ENCODE results near the gene OXLD1. TPM values are rescaled to one million over a fixed set of nuclear protein-coding genes. Genes with fewer than 3 reads are reported as not detected.
A peak's percentile ranks its signal among the peaks of the same experiment; 100 is the strongest.

OXLD1 gene
- total RNA-seq (2014; rRNA removed; shearing (Covaris generic)): 42.0 and 58.8 TPM in 2 replicates

DNA sequence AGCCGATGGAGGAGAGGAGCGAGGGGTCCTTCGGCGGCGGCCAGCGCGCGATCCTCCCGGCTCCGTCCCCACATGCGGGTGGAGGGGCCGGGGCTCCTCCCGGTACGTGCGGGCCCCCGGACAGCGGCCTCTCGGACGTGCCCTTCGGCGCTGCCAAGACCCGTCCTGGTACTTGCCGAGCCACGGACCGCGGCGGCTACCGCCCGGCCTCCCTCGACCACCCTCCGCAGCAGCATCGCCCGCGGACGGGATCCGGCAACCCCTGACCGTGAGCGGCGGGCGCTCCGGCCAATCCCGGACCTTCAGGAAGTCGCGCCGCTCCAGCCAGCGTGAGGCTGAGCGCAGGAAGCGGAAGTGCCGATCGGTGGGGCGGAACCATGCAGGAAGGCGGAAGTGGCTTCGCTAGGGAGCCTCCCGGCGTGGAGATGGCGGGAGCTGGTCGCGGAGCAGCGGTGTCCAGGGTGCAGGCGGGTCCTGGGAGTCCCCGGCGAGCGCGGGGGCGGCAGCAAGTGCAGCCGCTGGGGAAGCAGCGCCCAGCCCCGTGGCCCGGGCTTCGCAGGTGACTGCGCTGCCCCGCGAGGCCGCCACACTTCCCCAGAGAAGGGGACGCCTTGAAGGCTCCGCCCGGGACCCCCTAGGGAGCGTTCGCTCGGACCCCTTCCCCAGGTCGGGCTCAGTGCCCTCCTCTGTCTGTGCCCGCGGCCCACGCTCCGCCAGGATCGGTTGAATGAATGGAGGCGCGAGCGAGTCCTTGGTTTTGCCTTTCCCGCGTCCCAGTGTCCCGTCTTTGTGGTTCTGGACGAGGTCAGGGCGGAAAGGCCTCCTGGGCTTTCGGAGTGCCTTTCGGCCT is at the start of gene OXLD1, which contains the start of gene CCDC137:
Gene OXLD1, minus strand, starts transcription at position 264 of the 850 bp plus-strand sequence. Its CDS starts 28 bp downstream, at position 236.
Gene CCDC137, plus strand, starts transcription at position 396 of the 850 bp plus-strand sequence. Its CDS starts 30 bp downstream, at position 426.
- DNase-seq (ENCODE audit: low spot score): peak; percentile 91

DNA sequence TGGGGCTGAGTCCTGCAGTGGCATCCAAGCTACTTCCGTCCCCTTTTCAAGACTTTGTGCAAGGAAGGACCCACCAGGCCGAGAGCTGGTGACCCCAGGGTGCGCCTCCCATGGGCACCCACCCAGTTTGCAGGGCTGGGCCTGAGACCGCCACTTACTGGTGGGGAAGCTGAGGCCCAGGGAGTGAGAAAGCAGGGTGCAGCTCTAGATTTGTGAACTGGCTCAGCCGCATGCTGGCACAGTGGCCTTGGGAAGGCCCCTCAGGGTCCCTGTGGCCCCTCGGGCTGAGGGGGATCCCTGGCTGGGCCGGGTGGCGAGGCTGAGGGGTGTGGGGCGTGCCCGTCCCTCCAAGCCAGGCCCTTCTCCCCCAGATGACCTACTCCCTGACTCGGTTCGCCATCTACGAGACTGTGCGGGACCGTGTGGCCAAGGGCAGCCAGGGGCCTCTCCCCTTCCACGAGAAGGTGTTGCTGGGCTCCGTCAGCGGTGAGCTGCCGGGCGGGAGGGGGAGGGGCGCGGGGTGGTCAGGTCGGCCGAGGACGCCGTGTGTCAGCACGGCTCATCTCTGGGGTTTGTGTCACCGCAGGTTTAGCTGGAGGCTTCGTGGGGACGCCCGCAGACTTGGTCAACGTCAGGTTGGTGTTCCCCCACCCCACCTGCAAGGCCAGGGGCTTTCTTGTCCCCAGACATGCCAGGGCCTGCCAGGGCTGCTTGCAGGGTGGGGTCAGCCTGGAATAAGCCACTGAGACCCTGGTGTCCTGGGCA is 48.9 kb upstream of the OXLD1 start:
- no peak for DNase-seq (ENCODE audit: low spot score)

- no peak for DNase-seq (ENCODE audit: low spot score)
These were observed 48.2 kb upstream of the OXLD1 start for GRCh38 chr17:81714412-81715106.

DNA sequence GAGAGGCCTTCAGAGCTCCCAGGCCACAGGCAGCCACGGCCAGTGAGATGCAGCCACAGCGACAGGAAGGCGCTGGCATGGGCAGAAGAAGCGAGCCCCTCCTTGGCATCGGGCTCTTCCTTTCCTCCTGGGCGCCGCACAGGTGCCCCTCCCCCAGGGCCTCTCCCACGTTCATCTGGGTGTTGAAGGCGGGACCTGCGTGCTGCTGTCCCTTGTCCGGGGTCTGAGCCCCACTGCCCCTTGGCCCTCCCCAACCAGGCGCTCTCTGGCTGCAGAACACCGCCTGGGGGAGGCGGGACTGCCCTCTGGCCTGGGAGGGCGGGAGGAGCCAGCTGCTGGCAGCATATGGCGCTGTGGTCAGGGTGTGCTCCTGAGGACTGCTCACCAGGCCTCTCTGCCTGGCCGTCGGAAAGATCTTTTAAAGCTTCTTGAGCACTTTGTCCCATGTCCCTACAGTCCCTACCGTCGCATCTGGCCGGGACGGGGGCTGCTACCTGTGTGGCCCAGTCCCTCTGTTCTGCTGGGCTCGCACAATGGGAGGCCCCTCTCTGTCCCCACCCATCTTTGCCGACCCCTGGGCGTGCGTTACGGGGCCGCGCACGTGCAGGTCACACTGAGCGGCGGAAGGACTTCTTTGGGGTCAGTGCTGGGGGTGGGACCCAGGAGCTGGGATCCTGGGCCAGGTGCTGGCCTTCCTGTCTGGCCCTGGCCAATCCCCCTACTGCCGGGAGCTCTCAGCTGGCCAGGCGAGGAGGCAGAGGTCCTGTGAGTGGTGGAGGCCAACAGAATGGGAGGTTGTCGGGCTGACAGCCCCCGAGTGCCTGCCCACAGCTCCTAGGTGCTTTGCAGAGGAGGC is 47.4 kb upstream of the OXLD1 start:
- no peak for DNase-seq (ENCODE audit: low spot score)

- no peak for DNase-seq (ENCODE audit: low spot score)
These were observed 46.7 kb upstream of the OXLD1 start for GRCh38 chr17:81713004-81713555.

- no peak for DNase-seq (ENCODE audit: low spot score)
These were observed 46.1 kb upstream of the OXLD1 start for GRCh38 chr17:81712468-81713003.

DNA sequence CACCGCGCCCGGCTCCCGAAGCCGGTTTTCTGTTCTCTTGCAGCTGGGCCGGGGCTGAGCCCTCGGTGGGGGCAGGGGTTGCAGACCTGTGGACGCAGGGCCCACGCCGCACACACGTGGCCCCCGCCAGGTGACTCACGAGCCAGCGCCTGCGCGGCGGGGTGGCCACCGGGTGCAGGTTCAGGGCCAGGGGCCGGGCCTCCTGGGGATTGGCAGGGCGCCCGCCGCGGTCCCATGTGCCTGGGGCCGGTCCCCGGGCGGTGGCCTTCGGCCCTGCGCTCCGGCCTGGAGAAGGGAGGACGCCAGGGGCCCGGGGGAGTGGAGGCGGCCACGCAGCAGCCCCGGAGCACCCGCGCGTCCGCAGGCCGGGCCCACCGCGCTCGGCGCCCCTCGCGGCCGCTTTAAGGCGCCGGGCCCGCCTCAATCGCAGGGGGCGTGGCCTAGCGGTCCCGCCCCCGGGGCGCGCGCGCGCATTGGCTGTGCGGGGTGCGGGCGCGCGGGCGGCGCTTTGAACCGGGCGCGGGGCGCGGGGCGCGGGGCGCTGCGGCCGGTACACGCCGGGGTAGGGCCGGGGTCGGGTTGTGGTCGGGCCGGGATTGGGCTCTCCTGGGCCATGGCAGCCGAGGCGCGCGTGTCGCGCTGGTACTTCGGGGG is 45.5 kb upstream of the OXLD1 start, which contains the start of gene SLC25A10:
Gene SLC25A10, plus strand, starts transcription at position 471 of the 654 bp plus-strand sequence. Its CDS starts 143 bp downstream, at position 614.
- DNase-seq (ENCODE audit: low spot score): peak; percentile 63

- DNase-seq (ENCODE audit: low spot score): no peak
These were observed 44.3 kb upstream of the OXLD1 start for GRCh38 chr17:81710514-81711308.

DNA sequence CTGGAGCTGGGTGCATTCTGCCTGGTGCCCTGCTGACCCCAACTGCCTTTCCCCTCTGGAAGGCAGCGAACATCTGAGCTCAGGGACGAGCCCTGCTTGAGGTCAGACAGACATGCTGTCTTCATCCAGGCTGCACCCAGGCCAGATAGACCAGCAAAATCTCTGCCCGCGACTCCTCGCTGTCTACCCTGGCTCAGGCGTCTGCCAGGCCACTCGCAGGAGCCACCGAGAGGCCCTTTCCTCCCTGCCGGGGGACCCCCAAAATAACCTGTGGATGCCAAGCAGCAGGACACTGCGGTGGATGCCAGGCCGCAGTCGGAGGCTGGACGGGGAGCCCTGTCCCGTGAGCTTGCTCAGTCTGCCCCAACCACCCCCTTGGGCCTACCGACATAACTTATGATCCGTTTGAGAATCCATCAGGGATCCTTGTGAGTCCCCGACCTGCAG is 42.4 kb upstream of the OXLD1 start:
- DNase-seq (ENCODE audit: low spot score): no peak

DNA sequence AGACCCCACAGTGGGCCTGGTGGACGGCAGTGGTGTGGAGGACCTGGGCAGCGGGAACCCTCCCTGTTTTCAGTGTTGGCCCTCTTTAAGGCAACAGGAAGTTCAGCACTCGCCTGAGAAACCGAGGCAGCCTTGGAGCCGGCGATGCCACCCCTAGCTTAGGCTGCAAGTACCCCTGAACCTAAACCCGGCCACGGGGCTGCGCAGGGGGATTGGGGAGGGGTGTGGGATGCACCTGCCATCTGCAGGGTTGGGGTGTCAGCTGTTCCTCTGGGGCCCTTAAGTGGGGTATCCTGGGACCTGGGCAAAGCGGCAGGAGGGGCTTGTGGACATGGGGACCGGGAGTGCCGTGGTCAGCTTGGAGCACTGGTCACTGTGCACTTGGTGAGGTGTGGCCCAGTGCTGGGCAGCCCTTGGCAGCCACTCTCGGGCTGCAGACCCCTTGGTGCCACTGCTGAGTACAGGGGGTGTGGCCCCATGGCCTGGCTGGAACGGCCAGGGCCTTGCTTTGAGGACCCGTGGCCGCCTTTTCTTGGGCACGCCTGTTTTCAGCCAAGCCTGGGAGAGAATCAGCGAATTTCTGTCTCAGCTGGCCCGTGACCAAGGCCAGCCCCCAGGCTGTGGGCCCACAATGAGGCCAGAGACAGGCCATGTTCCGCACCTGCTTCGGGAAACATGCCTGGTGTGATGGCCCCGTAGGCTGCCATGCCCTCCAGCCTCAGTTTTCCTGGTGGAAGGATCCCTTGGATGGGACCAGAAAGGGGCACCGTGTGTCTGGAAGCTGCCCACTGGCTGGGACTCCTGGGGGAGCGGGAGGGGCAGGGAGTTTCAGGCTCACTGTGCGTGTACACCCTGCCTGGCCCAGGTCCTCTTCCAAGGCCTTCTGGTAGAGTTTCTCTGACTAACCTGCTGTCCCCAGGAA is 41.6 kb upstream of the OXLD1 start:
- no peak for DNase-seq (ENCODE audit: low spot score)

- no peak for DNase-seq (ENCODE audit: low spot score)
These were observed 40.6 kb upstream of the OXLD1 start for GRCh38 chr17:81706757-81707624.

DNA sequence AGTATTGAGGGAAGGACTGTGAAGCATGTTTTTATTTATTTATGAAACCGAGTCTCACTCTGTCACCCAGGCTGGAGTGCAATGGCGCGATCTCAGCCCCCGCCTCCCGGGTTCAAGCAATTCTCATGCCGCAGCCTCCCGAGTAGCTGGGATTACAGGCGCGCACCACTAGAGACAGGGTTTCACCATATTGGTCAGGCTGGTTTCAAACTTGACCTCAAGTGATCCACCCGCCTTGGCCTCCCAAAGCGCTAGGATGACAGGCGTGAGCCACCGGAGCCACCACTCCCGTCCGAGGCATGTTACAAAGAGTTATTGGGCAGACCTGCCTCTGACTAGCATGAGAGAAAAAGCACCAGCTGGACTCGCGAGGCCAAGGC is 39.8 kb upstream of the OXLD1 start:
- no peak for DNase-seq (ENCODE audit: low spot score)

- no peak for DNase-seq (ENCODE audit: low spot score)
These were observed 39.3 kb upstream of the OXLD1 start for GRCh38 chr17:81705518-81706231.

- DNase-seq (ENCODE audit: low spot score): no peak
These were observed 37.6 kb upstream of the OXLD1 start for GRCh38 chr17:81703747-81704654.
